GM19467 (cell line): ENCODE results near the gene CARD18.

Experiments
- ATAC-seq: cut with Tn5 transposase; IDR thresholded peaks from one replicate; pipeline ENCODE4 v1.9.1; 2021; ENCODE audit warnings: mild to moderate bottlenecking, moderate library complexity; ENCODE audit not compliant: unreplicated experiment

The CARD18 gene, protein sequence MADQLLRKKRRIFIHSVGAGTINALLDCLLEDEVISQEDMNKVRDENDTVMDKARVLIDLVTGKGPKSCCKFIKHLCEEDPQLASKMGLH

DNA sequence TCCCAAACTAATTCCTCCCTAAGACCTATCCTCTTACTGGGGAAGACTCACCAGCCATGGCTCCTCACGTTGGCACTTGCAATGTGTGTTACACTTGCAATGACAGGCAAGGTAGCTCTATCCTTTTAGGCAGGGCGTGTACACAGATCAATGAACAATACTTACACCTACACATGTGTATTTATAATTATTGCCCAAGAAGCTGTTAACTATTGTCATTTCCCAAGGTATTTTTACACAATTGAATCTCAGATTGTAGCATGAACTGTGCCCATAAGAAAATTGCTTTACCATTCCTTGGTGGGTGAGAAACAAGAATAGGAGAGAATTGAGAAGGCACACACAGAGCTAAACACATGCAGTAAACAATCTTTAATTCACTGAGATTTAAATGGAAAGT lies at the start of gene CARD18:
TSS of gene CARD18 (minus strand) at position 101 of the 400 bp plus-strand sequence. CDS start at position 58, 43 bp downstream.
- no peak for ATAC-seq

- no peak for ATAC-seq
Observed at GRCh38 chr11:105183987-105184386, 44.4 kb upstream of the CARD18 start.

GRCh38 chr11:105183426-105183825 lies 43.9 kb upstream of the CARD18 start:
- ATAC-seq: no peak

DNA sequence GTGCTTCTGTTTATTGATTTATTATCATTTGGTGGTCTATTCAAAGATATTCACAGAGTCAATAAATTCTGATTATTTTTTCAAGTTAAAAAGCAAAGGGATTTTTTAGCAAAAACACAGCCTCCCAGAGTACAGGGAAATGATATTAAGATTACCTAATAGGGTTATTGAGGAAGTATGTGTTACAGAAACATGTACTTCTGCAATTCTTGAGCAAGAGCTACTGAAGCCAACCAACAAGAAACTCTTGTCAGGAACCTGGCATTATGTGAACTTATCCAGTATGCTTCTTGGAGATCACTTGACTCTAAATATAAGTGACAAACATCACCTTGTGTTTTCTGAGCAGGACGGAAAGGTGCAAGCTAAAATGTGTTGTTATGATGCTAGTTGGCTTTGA lies 42.0 kb upstream of the CARD18 start:
- no peak for ATAC-seq

GRCh38 chr11:105181100-105181499 lies 41.5 kb upstream of the CARD18 start:
- no peak for ATAC-seq

- no peak for ATAC-seq
Observed at GRCh38 chr11:105179542-105180278, 40.1 kb upstream of the CARD18 start.

- no peak for ATAC-seq
Observed at GRCh38 chr11:105177658-105178057, 38.1 kb upstream of the CARD18 start.

DNA sequence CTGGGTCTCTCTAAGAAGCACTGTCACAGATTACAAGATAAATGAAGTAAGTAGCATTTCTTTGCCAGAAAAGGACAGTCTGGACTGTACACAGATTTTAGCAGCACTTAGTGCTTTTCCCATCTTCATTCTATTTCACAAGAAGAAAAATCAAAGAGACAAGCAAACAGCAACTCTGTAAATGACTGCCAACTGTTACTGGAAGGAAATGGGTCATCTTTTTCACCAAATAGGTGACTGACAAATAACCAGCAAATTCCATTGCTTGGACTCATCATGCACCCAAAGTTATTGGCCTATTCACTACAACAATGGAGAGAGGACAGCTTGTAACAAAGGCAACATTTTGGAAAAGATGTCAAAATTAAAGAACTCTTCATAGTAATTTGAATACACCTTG lies 28.9 kb upstream of the CARD18 start:
- no peak for ATAC-seq

- no peak for ATAC-seq
Observed at GRCh38 chr11:105167244-105167643, 27.7 kb upstream of the CARD18 start.

DNA sequence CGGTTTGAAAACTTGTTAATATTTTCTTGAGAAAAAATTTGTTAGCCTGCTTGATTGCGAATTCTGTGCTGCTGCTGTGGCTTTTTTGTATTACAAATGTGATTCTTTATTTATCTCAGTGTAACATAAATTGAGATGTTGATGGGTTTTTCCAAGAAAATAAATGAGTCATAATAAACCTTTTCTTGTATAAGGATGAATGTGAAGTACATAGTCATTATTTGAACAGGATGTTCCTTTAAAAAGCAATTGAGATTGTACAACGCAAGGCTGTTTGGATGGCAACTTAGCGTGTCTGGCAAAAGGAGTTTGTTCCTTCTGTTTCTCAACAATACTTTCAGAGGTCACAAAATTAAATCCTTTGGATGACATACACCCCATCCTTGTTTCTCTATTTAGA lies 24.6 kb upstream of the CARD18 start:
- ATAC-seq: no peak

- ATAC-seq: no peak
Observed at GRCh38 chr11:105162506-105162905, 22.9 kb upstream of the CARD18 start.

DNA sequence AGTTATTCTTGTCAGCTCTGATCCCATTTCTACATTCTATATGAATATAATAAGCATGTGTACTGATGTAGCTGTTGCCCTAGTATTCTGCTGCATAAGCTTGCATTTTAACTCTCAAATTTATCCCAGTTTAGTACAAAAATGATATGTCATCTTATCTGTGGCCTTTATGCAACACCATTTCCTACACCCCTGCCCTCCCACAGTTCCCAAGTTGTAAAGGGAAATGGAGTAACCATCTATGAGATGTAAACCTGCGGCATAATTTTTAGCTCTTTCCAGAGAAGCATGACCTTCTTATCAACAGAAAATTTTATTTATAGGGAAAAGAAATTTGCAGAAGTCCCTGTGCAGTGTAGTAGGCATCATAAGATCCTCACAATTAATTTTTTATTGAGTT lies 18.9 kb upstream of the CARD18 start:
- no peak for ATAC-seq

DNA sequence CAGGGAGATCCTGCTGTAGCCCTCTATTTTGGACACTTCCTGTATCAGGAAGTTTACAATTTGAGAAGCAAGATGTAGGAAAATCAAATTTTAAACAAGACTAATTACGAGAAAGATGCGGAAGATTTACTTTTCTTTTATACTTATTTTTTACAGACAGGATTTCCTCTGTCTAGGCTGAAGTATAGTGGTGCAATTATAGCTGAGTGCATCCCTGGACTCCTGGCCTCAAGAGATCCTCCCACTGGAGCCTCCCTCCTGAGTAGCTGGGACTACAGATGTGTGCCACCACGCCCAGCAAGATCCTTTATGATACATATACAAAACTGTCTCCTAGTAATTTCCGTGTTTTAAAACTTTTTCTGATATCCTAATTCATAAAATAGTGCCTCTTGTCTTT lies 17.2 kb upstream of the CARD18 start:
- no peak for ATAC-seq

- ATAC-seq: no peak
Observed at GRCh38 chr11:105156231-105156630, 16.7 kb upstream of the CARD18 start.

DNA sequence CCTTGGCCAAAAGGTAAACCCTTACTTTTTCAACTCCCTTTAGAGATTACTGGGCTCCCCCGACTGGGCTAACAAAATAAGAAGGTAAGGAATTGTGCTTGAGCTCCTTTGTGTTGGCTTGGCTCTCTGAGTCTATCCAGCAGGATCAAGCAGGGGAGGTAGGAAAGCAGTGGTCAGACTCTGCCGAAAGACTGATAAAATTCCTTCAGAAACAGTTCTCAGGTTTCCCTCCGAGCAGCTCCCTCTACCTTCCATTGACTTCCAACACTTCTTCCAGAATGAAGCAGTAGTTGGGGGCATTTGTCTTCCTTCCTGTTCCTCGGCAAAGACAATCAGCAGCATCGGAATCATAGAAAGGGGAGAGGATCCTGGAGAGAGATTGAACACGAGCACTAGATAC lies 16.1 kb upstream of the CARD18 start:
- no peak for ATAC-seq

GRCh38 chr11:105153392-105153791 lies 13.8 kb upstream of the CARD18 start:
- no peak for ATAC-seq

GRCh38 chr11:105152560-105152959 lies 13.0 kb upstream of the CARD18 start:
- no peak for ATAC-seq

- ATAC-seq: no peak
Observed at GRCh38 chr11:105152021-105152512, 12.5 kb upstream of the CARD18 start.

DNA sequence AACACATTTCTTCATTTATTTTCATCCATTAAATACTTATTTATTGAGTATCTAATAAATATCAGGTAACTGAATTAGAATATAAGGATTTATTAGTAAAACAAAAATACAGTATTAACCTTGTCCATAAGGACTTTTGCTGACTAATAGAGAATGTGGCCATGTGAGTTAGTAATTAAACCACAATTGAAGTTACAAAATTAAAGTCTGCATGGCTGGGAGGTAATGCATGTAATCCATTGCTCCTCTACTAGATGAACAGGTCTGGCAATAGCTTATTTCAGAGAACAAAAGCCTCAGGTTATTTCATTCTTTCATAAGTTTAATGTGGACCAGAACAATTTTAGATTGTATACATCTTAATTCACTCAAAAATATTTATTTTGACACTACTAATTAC lies 9.9 kb upstream of the CARD18 start:
- no peak for ATAC-seq

DNA sequence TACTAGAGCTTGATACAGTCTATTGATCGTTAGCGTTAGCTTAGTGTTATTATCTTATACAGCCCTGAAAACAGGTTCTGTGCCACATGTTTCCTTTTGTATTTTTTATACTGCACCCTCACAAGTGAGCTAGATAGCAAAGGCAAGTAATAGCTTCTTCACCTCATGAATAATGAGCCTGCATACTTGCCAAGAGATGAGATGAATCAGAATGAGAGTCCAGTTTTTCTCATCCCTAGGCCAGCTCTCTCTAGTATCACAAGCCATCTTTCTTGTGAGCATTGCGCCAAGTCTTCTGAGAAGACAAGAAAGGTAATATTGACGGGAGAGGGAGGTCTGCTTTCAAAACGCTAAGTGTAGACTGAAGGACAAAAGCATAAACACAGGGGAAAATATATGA lies 8.7 kb upstream of the CARD18 start:
- ATAC-seq: no peak

DNA sequence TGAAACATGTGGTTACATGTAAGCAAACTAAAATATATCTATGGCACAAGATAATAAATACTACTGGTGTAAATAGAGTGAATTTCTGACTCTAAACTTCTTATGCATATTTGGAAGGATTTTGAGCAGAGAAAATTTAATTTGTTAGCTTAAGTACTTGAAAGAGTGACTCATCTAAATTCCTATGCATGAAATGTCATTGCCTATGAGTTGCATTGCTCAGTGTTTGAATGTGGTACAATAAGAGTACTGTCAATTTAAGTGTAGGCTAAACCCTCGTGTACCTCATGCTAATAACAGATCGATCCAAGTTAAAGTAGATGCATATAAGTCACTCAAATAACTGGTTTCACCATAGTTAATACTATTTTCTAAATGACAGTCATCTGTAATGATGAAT lies 5.3 kb upstream of the CARD18 start:
- ATAC-seq: no peak

GRCh38 chr11:105142167-105142566 lies 2.6 kb upstream of the CARD18 start:
- no peak for ATAC-seq

DNA sequence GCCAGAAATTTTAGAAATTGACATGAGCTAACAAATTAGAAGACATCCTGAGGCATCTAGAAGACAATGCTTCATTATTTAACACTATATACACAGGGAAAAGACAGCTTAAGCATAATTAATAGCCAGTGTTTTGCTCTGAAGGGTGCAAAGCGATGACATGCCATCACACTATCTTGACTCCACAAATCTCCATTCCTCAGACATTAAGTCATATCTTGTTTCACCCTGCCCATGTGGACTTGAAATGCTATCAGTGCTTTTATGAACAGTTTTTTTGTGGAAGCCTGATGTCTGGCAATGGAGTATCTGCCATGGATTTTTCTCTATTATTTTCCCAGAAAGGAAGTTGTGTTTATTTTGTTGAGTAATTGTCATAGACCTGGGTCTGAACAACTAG lies 2.3 kb downstream of the CARD18 start:
- no peak for ATAC-seq
